ENCODE data around the gene RNF121. TPM values are rescaled to one million over a fixed set of nuclear protein-coding genes. Genes with fewer than 3 reads are reported as not detected.

The RNF121 gene
- 14.4 and 23.4 TPM in 2 replicates for total RNA-seq

DNA sequence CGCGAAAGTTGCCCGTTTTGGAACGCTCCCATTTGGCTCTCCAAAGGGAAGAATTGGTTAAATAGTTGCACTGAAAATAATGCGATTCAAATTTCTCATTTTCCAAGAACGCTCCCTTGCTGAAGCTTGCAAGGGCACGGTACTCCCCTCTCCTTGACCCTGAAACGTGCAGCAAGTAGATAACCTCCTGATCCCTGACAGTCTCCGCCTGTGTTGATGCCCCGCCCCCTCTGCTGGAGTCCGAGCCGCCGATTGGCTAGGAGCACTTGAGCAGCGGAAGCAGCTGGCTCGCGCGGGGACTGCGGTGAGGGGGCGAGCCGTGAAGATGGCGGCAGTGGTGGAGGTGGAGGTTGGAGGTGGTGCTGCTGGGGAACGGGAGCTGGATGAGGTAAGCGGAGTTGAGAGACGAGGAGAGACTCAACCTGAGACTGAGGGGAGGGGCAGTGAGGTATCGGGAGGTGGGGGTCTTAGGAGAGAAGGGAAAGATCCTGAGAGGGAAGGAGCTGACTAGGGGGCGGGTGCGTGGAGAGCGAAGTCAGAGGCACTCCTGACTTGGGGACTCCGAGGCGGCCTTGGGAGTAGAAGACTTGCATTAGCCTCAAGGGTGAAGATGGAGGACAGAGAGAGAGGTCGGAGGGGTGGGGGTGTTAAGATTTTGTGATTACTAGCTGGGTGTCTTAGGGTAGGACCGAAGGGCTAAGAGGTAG is at the start of gene RNF121:
Gene RNF121, plus strand, starts transcription at position 310 of the 707 bp plus-strand sequence. Its CDS starts 16 bp downstream, at position 326.

DNA sequence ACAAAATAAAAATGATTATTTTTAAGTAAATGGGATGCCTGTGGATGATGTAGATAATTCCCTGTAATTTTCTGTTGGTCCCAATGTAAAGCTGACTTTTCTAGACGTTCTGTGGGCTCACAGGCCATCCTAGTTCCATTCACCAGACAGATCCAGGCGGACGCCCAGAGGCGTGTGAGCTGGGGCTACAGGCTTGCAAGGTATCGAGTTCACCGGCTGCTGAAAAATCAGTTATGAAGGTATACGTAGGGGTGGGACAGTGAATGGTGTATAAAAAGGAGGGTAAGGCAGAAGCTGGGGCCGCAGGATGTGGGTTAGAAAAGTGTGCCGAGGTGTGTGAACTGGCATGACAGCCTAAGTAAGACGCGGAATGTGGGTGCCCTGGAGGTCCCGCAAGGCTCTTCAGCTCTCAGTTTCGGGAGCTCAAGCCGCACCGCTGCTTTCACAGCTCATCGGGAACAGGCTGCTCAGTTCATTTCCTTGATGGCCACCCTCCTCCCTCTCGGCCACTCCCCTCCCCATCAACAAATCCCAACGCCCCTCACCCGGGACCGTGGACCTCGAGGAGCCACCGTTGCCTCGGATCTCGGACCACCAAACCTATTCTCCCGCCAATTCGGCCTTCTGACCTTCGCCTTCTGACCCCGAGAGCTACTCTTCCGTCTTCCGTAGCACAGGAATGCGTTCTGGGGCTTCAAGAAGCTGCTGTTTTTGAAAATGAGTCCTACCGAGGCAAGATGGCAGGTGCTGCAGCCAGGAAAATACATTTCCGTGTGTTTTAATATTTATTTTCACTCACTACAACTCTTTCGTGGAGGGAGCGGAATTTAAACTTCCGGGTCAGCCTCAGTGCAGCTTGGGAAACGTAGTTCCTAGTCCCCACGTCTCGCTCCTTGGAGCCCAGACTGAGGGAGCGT is 768 bp upstream of the RNF121 start, which contains the start of gene XNDC1N:
Gene XNDC1N, minus strand, starts transcription at position 775 of the 917 bp plus-strand sequence. CDS start 5,241 bp downstream, outside the sequence.

DNA sequence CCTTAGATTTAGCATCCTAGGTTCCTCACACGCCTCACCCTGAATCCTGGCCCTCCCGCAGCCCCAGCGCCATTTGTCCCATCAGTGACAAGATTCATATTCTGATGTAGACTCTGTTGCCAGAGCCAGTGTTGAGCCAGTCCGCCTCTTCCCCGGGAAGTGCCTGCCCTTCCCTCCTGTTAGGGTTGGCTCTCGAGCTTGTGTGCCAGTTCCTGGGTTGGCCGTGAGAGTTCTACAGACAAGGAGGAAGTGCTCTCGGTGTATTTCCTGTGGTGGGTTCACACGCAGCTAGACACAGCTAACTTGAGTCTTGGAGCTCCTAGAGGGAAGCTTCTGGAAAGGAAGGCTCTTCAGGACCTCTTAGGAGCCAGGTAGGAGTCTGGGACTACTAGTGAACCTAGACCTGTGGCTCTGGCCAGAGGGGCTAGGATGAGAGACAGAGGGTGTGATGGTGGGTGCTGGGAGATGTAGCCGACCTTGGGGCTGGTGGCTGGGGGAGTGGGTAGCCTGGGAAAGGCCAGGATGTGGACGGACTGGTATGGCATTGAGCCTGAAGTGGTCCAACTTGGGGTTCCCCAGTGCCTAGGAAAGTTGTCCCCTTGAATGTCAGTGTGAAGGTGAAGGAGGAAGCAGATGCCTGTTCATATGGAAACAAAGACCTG is 69.9 kb downstream of the RNF121 start, which contains the start of gene IL18BP:
Gene IL18BP, plus strand, starts transcription at position 261 of the 662 bp plus-strand sequence. CDS start 1,076 bp downstream, outside the sequence.

Other genes with a start within 250 kb of the RNF121 start
- not detected in 2 replicates for gene DEFB108B, start 95.8 kb upstream of the RNF121 start, total RNA-seq
- gene DEFB131B, start 50.6 kb upstream of the RNF121 start, total RNA-seq, result not detected in 2 replicates
- 7.0 and 10.1 TPM in 2 replicates for gene XNDC1N, start 452 bp upstream of the RNF121 start, total RNA-seq
- 0.95 and 1.2 TPM in 2 replicates for gene IL18BP, start 69.9 kb downstream of the RNF121 start, total RNA-seq
- gene NUMA1, start 151.5 kb downstream of the RNF121 start, total RNA-seq, result 105 and 106 TPM in 2 replicates
- 5.2 and 8.0 TPM in 2 replicates for gene LRRC51, start 151.8 kb downstream of the RNF121 start, total RNA-seq
- gene LAMTOR1, start 174.3 kb downstream of the RNF121 start, total RNA-seq, result 164 and 204 TPM in 2 replicates
- not detected in 2 replicates for gene TOMT, start 176.9 kb downstream of the RNF121 start, total RNA-seq
- 43.7 and 71.2 TPM in 2 replicates for gene ANAPC15, start 183.6 kb downstream of the RNF121 start, total RNA-seq
- gene FOLR3, start 206.7 kb downstream of the RNF121 start, total RNA-seq, result 11.0 and 19.8 TPM in 2 replicates